ENCODE data around the gene ZNF804B. TPM values are rescaled to one million over a fixed set of nuclear protein-coding genes. Genes with fewer than 3 reads are reported as not detected.

ZNF804B gene
- total and polyA plus RNA-seq, 9 of the 15 experiments (the other 6 are each of a cell fraction or from before 2014, with no cell fraction given): 0.04 to 0.22 (median 0.09) TPM; not detected in 6

GRCh38 chr7:88919478-88920131, 160.1 kb downstream of the ZNF804B start (continued):
- TF ChIP-seq ZNF24 (IDR thresholded peaks at IDR 0.05) (no peak), ZBTB7A (IDR thresholded peaks at IDR 0.05; ENCODE audit: borderline replicate concordance, control insufficient read depth, low read depth, low read length) (no peak), E4F1 (CRISPR knock-in tag; IDR thresholded peaks at IDR 0.05; ENCODE audit: borderline replicate concordance) (no peak), ZHX1 (conservative IDR thresholded peaks at IDR 0.05; ENCODE audit: low read length) (no peak), ZNF384 (IDR thresholded peaks at IDR 0.05; ENCODE audit: low read depth, low read length) (no peak), KLF6 (CRISPR knock-in tag; IDR thresholded peaks at IDR 0.05; ENCODE audit: borderline replicate concordance) (no peak), WHSC1 (IDR thresholded peaks at IDR 0.05; ENCODE audit: low read length) (no peak), FOXA3 (CRISPR knock-in tag; conservative IDR thresholded peaks at IDR 0.05 in 1 of 2, IDR thresholded peaks at IDR 0.05 in 1 of 2) (no peak), BACH1 (tag; IDR thresholded peaks at IDR 0.05) (no peak), U2AF2 (optimal IDR thresholded peaks at IDR 0.05; ENCODE audit: low read depth, low read length) (no peak), ZNF785 (CRISPR knock-in tag; IDR thresholded peaks at IDR 0.05) (no peak)

Data from K562 (cell line).